GM12892 (cell line): ENCODE measurements around the gene SRMS.

Source experiments
- POLR2AphosphoS5 ChIP-seq: IDR thresholded peaks from 2 replicates; pipeline ENCODE4 v1.6.1; 2011; ENCODE audit warnings: low read depth, low read length, control low read depth
- TAF1 ChIP-seq: IDR thresholded peaks from 2 replicates; pipeline ENCODE4 v1.6.1; 2011; ENCODE audit warnings: low read depth, mild to moderate bottlenecking, control low read depth, low read length, borderline replicate concordance

- TF ChIP-seq TAF1, result no peak
- no peak for TF ChIP-seq POLR2AphosphoS5
Measured at GRCh38 chr20:63570281-63571086, 22.9 kb upstream of the SRMS start.
